ENCODE measurements around the gene TMEM255A.

TMEM255A gene

GRCh38 chrX:120260369-120260768, 50.9 kb downstream of the TMEM255A start:
- Histone ChIP-seq H3K9ac (ENCODE audit: low read length) (no peak overlapping the region), H2AFZ (ENCODE audit: low read depth, low read length, severe bottlenecking) (no peak overlapping the region), H4K20me1 (ENCODE audit: low read depth, low read length) (no peaks in the 10 kb centered on the region), H3K4me3 (ENCODE audit: insufficient read depth, low read length, poor library complexity, severe bottlenecking) (no peak overlapping the region), H3K27ac (ENCODE audit: low read depth, low read length) (no peak overlapping the region), H3K4me2 (ENCODE audit: low read depth, low read length, poor library complexity, severe bottlenecking) (no peak overlapping the region), H3K36me3 (ENCODE audit: low read length) (no peaks in the 10 kb centered on the region), H3F3A (ENCODE audit: insufficient read depth) (no peaks in the 10 kb centered on the region), H3K27me3 (ENCODE audit: low read length) (no peaks in the 10 kb centered on the region), H3K9me3 (ENCODE audit: insufficient read depth, low read length) (no peaks in the 10 kb centered on the region), H3K79me2 (ENCODE audit: insufficient read depth, low read length) (no peaks in the 10 kb centered on the region), H3K9me2 (replicated peaks; ENCODE audit: insufficient read depth, low read length) (no peaks in the 10 kb centered on the region)
- TF ChIP-seq EZH2phosphoT487 (conservative IDR thresholded peaks at IDR 0.05; ENCODE audit: low read length) = no peak
- TF ChIP-seq CTCF (IDR thresholded peaks at IDR 0.05; ENCODE audit: insufficient read depth, low read length, poor library complexity, severe bottlenecking) = no peak

- TF ChIP-seq EZH2phosphoT487 (conservative IDR thresholded peaks at IDR 0.05; ENCODE audit: low read length) = no peak
- no peak for TF ChIP-seq CTCF (IDR thresholded peaks at IDR 0.05; ENCODE audit: insufficient read depth, low read length, poor library complexity, severe bottlenecking)
Observed at GRCh38 chrX:120253784-120254183, 57.5 kb downstream of the TMEM255A start.

GRCh38 chrX:120251471-120252011, 59.7 kb downstream of the TMEM255A start:
- Histone ChIP-seq H4K20me1 (ENCODE audit: low read depth, low read length) (no peaks in the 10 kb centered on the region), H3K27me3 (ENCODE audit: low read length) (no peaks in the 10 kb centered on the region), H3K27ac (ENCODE audit: low read depth, low read length) (peak overlapping the region; percentile 78), H3K9me3 (ENCODE audit: insufficient read depth, low read length) (no peaks in the 10 kb centered on the region), H2AFZ (ENCODE audit: low read depth, low read length, severe bottlenecking) (no peak overlapping the region), H3K9ac (ENCODE audit: low read length) (peak overlapping the region; percentile 80), H3F3A (ENCODE audit: insufficient read depth) (no peaks in the 10 kb centered on the region; the same call in 1 of the 2 replicates), H3K4me2 (ENCODE audit: low read depth, low read length, poor library complexity, severe bottlenecking) (peak overlapping the region; percentile 92), H3K9me2 (replicated peaks; ENCODE audit: insufficient read depth, low read length) (no peaks in the 10 kb centered on the region), H3K79me2 (ENCODE audit: insufficient read depth, low read length) (peaks cover 23% of the 10 kb centered on the region), H3K36me3 (ENCODE audit: low read length) (0 out of 2 replicates have a peak, but pooled peaks cover 3% of the 10 kb centered on the region), H3K4me3 (ENCODE audit: insufficient read depth, low read length, poor library complexity, severe bottlenecking) (peak overlapping the region; percentile 84)
- no peak for TF ChIP-seq CTCF (IDR thresholded peaks at IDR 0.05; ENCODE audit: insufficient read depth, low read length, poor library complexity, severe bottlenecking)
- no peak for TF ChIP-seq EZH2phosphoT487 (conservative IDR thresholded peaks at IDR 0.05; ENCODE audit: low read length)

More at GRCh38 chrX:120253784-120254183, 57.5 kb downstream of the TMEM255A start:
- no peaks in the 10 kb centered on the region for H3K27me3 ChIP-seq (ENCODE audit: low read length)
- no peaks in the 10 kb centered on the region for H3K9me2 ChIP-seq (replicated peaks; ENCODE audit: insufficient read depth, low read length)
- no peak overlapping the region for H2AFZ ChIP-seq (ENCODE audit: low read depth, low read length, severe bottlenecking)
- no peaks in the 10 kb centered on the region for H3K9me3 ChIP-seq (ENCODE audit: insufficient read depth, low read length)
- H3K27ac ChIP-seq (ENCODE audit: low read depth, low read length) = no peak overlapping the region
- no peak overlapping the region for H3K9ac ChIP-seq (ENCODE audit: low read length)
- H3F3A ChIP-seq (ENCODE audit: insufficient read depth) = no peaks in the 10 kb centered on the region
- no peaks in the 10 kb centered on the region for H4K20me1 ChIP-seq (ENCODE audit: low read depth, low read length)
- H3K36me3 ChIP-seq (ENCODE audit: low read length) = 0 out of 2 replicates have a peak, but pooled peaks cover 3% of the 10 kb centered on the region
- no peak overlapping the region for H3K4me3 ChIP-seq (ENCODE audit: insufficient read depth, low read length, poor library complexity, severe bottlenecking)
- no peak overlapping the region for H3K4me2 ChIP-seq (ENCODE audit: low read depth, low read length, poor library complexity, severe bottlenecking)
- H3K79me2 ChIP-seq (ENCODE audit: insufficient read depth, low read length) = peaks cover 23% of the 10 kb centered on the region

Data from SU-DHL-6 (cell line).